Transverse colon (tissue), 4 donors: ENCODE measurements around the gene FAAH. TPM values are rescaled to one million over a fixed set of nuclear protein-coding genes. Genes with fewer than 3 reads are reported as not detected.
A peak's percentile ranks its signal among the peaks of the same experiment; 100 is the strongest.

Source experiments
- DNase-seq: peaks from one replicate; pipeline ENCODE4 v3.0.0-alpha.2; 2019
- H3K27ac ChIP-seq, 4 donors: fragments of 200-600 bp; sonication (generic); 2 replicates each; pipeline ENCODE4 v1.5.1; 2016 to 2018; ENCODE audit warnings: inconsistent platforms in 4 of 4
- H3K27me3 ChIP-seq: fragments of 200-600 bp; sonication (generic); 2 replicates; pipeline ENCODE4 v1.5.1; 2017; ENCODE audit warnings: inconsistent platforms
- H3K36me3 ChIP-seq, 4 donors: fragments of 200-600 bp; sonication (generic); 2 replicates each; pipeline ENCODE4 v1.5.1; 2017 to 2019; ENCODE audit warnings: inconsistent platforms in 4 of 4
- H3K4me1 ChIP-seq, 4 donors: fragments of 200-600 bp; sonication (generic); 2 replicates each; pipeline ENCODE4 v1.5.1; 2017 to 2020; ENCODE audit warnings: inconsistent platforms in 4 of 4
- H3K4me3 ChIP-seq, 4 donors: fragments of 200-600 bp; sonication (generic); 1 replicate in 1 of 4; 2 replicates in 3 of 4; pipeline versions ENCODE4 v1.5.1 to v1.6.1; 2017 to 2019; ENCODE audit warnings: inconsistent platforms in 4 of 4
- H3K9me3 ChIP-seq, 2 donors: fragments of 200-600 bp; sonication (generic); 2 replicates each; pipeline ENCODE4 v1.5.1; 2017 to 2019; ENCODE audit warnings: inconsistent platforms in 2 of 2
- CTCF ChIP-seq, 5 experiments: fragments of 200-600 bp in 3 of 5; fragments of 450-650 bp in 2 of 5; sonication (generic) in 3 of 5; IDR thresholded peaks; 1 replicate in 2 of 5; 2 replicates in 3 of 5; pipeline ENCODE4 v1.5.1; 2016 to 2017; ENCODE audit warnings: antibody characterized with exemption in 5 of 5, inconsistent platforms in 3 of 5, mild to moderate bottlenecking in 2 of 5, moderate library complexity in 1 of 5
- EP300 ChIP-seq: sonication (generic); formaldehyde crosslinking; IDR thresholded peaks from one replicate; pipeline ENCODE4 v1.6.1; 2017; ENCODE audit warnings: antibody characterized with exemption, low read depth
- POLR2A ChIP-seq: fragments of 450-650 bp; IDR thresholded peaks from one replicate; pipeline ENCODE4 v1.6.1; 2016; ENCODE audit warnings: antibody characterized with exemption, mild to moderate bottlenecking, moderate library complexity
- POLR2AphosphoS5 ChIP-seq, 3 donors: sonication (generic); formaldehyde crosslinking; IDR thresholded peaks; one replicate each; pipeline ENCODE4 v1.6.1; 2016; ENCODE audit warnings: antibody characterized with exemption in 3 of 3
- WGBS, 2 donors: methylation state at CpG; one replicate each; pipeline ENCODE4 v1.1.5; 2018; ENCODE audit warnings: low coverage in 1 of 2; 5-methylcytosine and 5-hydroxymethylcytosine counted together
- in situ Hi-C, 4 donors: fragments of 200-750 bp; cut with MboI; loops; one replicate each; pipeline versions ENCODE4 v1.15.0 to v1.15.1; 2017; ENCODE audit warnings: low sequenced_read_pairs in 3 of 4, low pct_ligation_motif_present in 1 of 4, low pct_unique_long_range_greater_than_20kb in 1 of 4
- intact Hi-C: fragments of 100-400 bp; cut with DNase I; formaldehyde crosslinking; loops from one replicate; pipeline ENCODE4 v1.15.1; 2023; ENCODE audit warnings: low total_unique reads
- total RNA-seq, 4 donors: library from RNA; depleted of rRNA; stranded (reverse); fragments of >200 nt; gene quantifications; one replicate each; pipeline ENCODE4 v1.1.0, GENCODE V29; 2016

Gene FAAH
- total RNA-seq, 4 donors from 2014 or later: 90.8 to 349 (median 141) TPM

GRCh38 chr1:46409063-46409372 is 14.9 kb downstream of the FAAH start:
- H3K27ac ChIP-seq: no peak overlapping the region
- H3K36me3 ChIP-seq: no peaks in the 10 kb centered on the region
- DNase-seq: no peak
- intact Hi-C loops: loop anchor here (5.0 kb wide), 1 partner anchor 118 kb away; no protein-coding TSS in a partner anchor
- no peak overlapping the region for H3K4me3 ChIP-seq
- 100% methylated on average over 1 of the region's 1 CpG; no CpG with 5 or more reads in 1 of the 2 donors for WGBS, 2 donors
- no peaks in the 10 kb centered on the region for H3K27me3 ChIP-seq
- H3K4me1 ChIP-seq: peaks cover 0 to 10% (median 4%) of the 10 kb centered on the region in 4 donors
- no peak for TF ChIP-seq EP300
- no peak for TF ChIP-seq POLR2AphosphoS5 (IDR thresholded peaks at IDR 0.05)
- no peak for TF ChIP-seq CTCF (IDR thresholded peaks at IDR 0.05)
- TF ChIP-seq POLR2A: no peak
- no peaks in the 10 kb centered on the region for H3K9me3 ChIP-seq
- in situ Hi-C loops: no loop called here

DNA sequence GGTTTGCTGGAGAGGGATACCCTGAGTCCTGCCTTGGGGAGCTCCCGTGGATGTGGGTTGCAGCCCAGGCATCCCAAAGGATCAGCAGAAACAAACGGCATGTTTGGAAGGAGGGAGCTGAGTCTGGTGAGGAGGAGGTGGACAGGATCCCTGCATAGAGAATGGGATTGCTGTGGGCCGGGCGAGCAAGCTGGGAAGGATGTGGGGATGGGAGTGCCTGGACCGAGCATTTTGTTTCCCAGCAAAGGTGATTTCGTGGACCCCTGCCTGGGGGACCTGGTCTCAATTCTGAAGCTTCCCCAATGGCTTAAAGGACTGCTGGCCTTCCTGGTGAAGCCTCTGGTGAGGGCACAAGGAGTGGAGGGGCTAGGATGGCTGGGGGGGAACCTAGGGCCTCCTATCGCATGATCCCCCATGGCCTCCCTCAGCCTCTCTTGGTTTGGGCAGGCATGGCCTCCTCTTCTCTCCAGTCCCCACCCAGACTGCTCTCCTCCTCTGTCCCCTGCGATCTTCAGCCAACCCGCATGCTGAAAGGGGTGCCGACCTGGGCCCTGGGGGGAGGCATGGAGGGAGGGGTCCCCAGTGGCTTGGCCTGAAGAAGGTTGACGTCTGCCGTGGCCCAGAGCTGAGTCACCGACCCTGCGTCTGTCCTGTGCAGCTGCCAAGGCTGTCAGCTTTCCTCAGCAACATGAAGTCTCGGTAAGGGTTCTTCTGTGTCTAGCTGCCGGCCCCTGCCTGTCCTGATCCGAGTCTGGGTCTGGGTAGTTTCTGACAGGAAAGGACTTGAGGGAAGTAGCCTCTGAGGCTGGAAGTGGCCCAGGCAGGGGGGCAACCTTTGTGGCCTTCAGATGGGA is 16.3 kb downstream of the FAAH start:
- no peaks in the 10 kb centered on the region for H3K36me3 ChIP-seq
- TF ChIP-seq EP300 (no peak), CTCF (IDR thresholded peaks at IDR 0.05) (no peak), POLR2AphosphoS5 (IDR thresholded peaks at IDR 0.05) (no peak), POLR2A (no peak)
- intact Hi-C loops: no loop called here

GRCh38 chr1:46411010-46411405 is 16.9 kb downstream of the FAAH start:
- intact Hi-C loops (no loop called here), in situ Hi-C loops (no loop called here)
- Histone ChIP-seq H3K36me3 (no peaks in the 10 kb centered on the region), H3K9me3 (no peaks in the 10 kb centered on the region), H3K4me1 (peaks cover 0 to 7% (median 3%) of the 10 kb centered on the region in 4 donors), H3K4me3 (no peak overlapping the region), H3K27me3 (no peaks in the 10 kb centered on the region), H3K27ac (no peak overlapping the region)
- DNase-seq: no peak
- WGBS, 2 donors: 85% methylated on average over 7 of the region's 7 CpGs; no CpG with 5 or more reads in 1 of the 2 donors
- TF ChIP-seq CTCF (IDR thresholded peaks at IDR 0.05) (no peak), POLR2A (no peak), POLR2AphosphoS5 (IDR thresholded peaks at IDR 0.05) (no peak), EP300 (no peak)

More for the DNA sequence above, 16.3 kb downstream of the FAAH start:
- DNase-seq: no peak
- no peak overlapping the region for H3K4me3 ChIP-seq
- peaks cover 0 to 10% (median 4%) of the 10 kb centered on the region in 4 donors for H3K4me1 ChIP-seq
- H3K27me3 ChIP-seq: no peaks in the 10 kb centered on the region
- H3K27ac ChIP-seq: no peak overlapping the region
- no peaks in the 10 kb centered on the region for H3K9me3 ChIP-seq
- in situ Hi-C loops: no loop called here
- WGBS, 2 donors: 84% methylated on average over 14 of the region's 17 CpGs; no CpG with 5 or more reads in 1 of the 2 donors

DNA sequence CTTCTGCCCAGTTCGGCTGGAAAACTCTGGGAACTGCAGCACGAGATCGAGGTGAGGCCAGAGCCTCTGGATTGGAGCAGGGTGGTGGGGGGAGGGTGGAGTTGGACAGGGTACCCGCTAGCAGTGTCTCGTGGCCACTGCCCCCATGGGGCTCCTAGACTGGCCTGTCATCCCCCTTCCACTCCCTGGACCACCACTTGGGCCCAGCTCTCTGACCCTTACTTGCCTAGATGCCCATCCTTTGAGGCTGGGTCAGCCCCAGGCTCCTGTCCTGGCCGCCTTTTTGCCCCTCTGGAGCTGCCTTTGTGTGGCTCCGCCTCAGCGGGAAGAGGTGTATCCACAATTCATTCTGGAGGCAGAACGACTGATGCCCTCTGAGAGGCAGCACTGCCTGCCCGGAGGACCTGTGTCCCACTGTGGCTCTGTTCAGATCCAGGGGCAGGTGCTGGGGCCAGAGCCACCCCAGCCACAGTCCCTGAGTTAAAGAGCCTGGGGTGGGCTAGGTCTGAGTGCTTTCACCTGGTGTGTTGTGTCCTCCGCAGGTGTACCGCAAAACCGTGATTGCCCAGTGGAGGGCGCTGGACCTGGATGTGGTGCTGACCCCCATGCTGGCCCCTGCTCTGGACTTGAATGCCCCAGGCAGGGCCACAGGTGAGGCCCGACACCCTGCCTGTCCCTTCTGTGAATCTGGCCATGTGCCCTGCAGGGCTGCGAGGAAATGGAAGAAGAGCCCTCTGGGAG is 17.7 kb downstream of the FAAH start:
- no peak overlapping the region for H3K4me3 ChIP-seq
- WGBS, 2 donors: 90% methylated on average over 8 of the region's 16 CpGs; no CpG with 5 or more reads in 1 of the 2 donors
- peaks cover 0 to 2% (median 0%) of the 10 kb centered on the region in 4 donors for H3K4me1 ChIP-seq
- in situ Hi-C loops: no loop called here
- H3K9me3 ChIP-seq: no peaks in the 10 kb centered on the region
- no peaks in the 10 kb centered on the region for H3K27me3 ChIP-seq
- TF ChIP-seq POLR2A (no peak), CTCF (IDR thresholded peaks at IDR 0.05) (peak in 3 of 5 experiments; percentile 7 to 17 (median 11))
- intact Hi-C loops: no loop called here
- no peak for DNase-seq
- no peaks in the 10 kb centered on the region for H3K36me3 ChIP-seq
- no peak overlapping the region for H3K27ac ChIP-seq
